HG03575 (cell line): ENCODE measurements around the gene FCER1G.
"Not testable (repeated sequence)": the region's sequence is repeated elsewhere in the genome, so short reads cannot be mapped to it uniquely, and the experiment has no call there.

Source experiments
- ATAC-seq: cut with Tn5 transposase; IDR thresholded peaks from one replicate; pipeline ENCODE4 v1.9.1; 2021; ENCODE audit not compliant: unreplicated experiment, insufficient number of reproducible peaks, low FRiP score; ENCODE audit errors: extremely low read depth

Gene FCER1G

GRCh38 chr1:161225534-161226319, 10.6 kb downstream of the FCER1G start, which contains the start of gene TOMM40L:
Gene TOMM40L, plus strand, starts transcription at chr1:161226060. Its CDS starts 430 bp downstream, at chr1:161226490.
- ATAC-seq, result peak; percentile 77

- ATAC-seq, result no peak
Measured at GRCh38 chr1:161226320-161226711, 11.2 kb downstream of the FCER1G start.

- no peak for ATAC-seq
Measured at GRCh38 chr1:161226759-161227158, 11.7 kb downstream of the FCER1G start.

GRCh38 chr1:161227196-161227871, 12.2 kb downstream of the FCER1G start:
- no peak for ATAC-seq

GRCh38 chr1:161228032-161228431, 12.9 kb downstream of the FCER1G start:
- no peak for ATAC-seq

GRCh38 chr1:161229896-161230295, 14.8 kb downstream of the FCER1G start:
- no peak for ATAC-seq

GRCh38 chr1:161230762-161231161, 15.7 kb downstream of the FCER1G start:
- no peak for ATAC-seq

GRCh38 chr1:161233102-161233501, 18.0 kb downstream of the FCER1G start:
- ATAC-seq, result no peak

- no peak for ATAC-seq
Measured at GRCh38 chr1:161235957-161236775, 21.1 kb downstream of the FCER1G start.

GRCh38 chr1:161238039-161238473, 23.0 kb downstream of the FCER1G start, which contains the start of gene NR1I3:
Gene NR1I3, minus strand, starts transcription at chr1:161238203. Its CDS starts 1,638 bp downstream, at chr1:161236565.
- ATAC-seq, result no peak

- ATAC-seq, result no peak
Measured at GRCh38 chr1:161241682-161242081, 26.6 kb downstream of the FCER1G start.

- no peak for ATAC-seq
Measured at GRCh38 chr1:161242313-161242712, 27.2 kb downstream of the FCER1G start.

- ATAC-seq, result no peak
Measured at GRCh38 chr1:161244888-161245287, 29.8 kb downstream of the FCER1G start.

- not testable (repeated sequence) for ATAC-seq
Measured at GRCh38 chr1:161250100-161250499, 35.0 kb downstream of the FCER1G start.

- ATAC-seq, result no peak
Measured at GRCh38 chr1:161250829-161251228, 35.7 kb downstream of the FCER1G start.

GRCh38 chr1:161251579-161251978, 36.5 kb downstream of the FCER1G start:
- no peak for ATAC-seq

- not testable (repeated sequence) for ATAC-seq
Measured at GRCh38 chr1:161255302-161255701, 40.2 kb downstream of the FCER1G start.

GRCh38 chr1:161255955-161256520, 40.9 kb downstream of the FCER1G start:
- ATAC-seq, result not testable (repeated sequence)

- not testable (repeated sequence) for ATAC-seq
Measured at GRCh38 chr1:161257109-161257508, 42.0 kb downstream of the FCER1G start.
